Heart left ventricle (tissue), 16 donors: ENCODE data around the gene SKIC8. TPM values are rescaled to one million over a fixed set of nuclear protein-coding genes. Genes with fewer than 3 reads are reported as not detected.

Source experiments
- ATAC-seq, 4 donors: fragments of 200-7000 bp; cut with Tn5 transposase; one replicate each; pipeline ENCODE4 v1.9.1; 2020 to 2022; ENCODE audit warnings: moderate library complexity in 4 of 4, mild to moderate bottlenecking in 3 of 4, moderate number of reproducible peaks in 1 of 4
- DNase-seq, 5 donors: peaks; one replicate each; pipeline ENCODE4 v3.0.0-alpha.2; 2020
- H3K27ac ChIP-seq, 12 donors: fragments of 200-600 bp; sonication (generic) in 4 of 12; one replicate each; pipeline versions ENCODE4 v1.5.0 to v1.8.0; 2016 to 2022; ENCODE audit warnings: mild to moderate bottlenecking in 2 of 12
- H3K27me3 ChIP-seq, 9 donors: fragments of 200-600 bp; sonication (generic) in 2 of 9; one replicate each; pipeline versions ENCODE4 v1.5.1 to v1.8.0; 2016 to 2022; ENCODE audit warnings: mild to moderate bottlenecking in 3 of 9
- H3K36me3 ChIP-seq, 9 donors: fragments of 200-600 bp; sonication (generic) in 2 of 9; one replicate each; pipeline versions ENCODE4 v1.5.0 to v1.8.0; 2018 to 2022; ENCODE audit warnings: mild to moderate bottlenecking in 2 of 9
- H3K4me1 ChIP-seq, 12 donors: fragments of 200-600 bp; sonication (generic) in 4 of 12; one replicate each; pipeline versions ENCODE4 v1.5.0 to v1.8.0; 2016 to 2022; ENCODE audit warnings: mild to moderate bottlenecking in 3 of 12
- H3K4me3 ChIP-seq, 12 donors: fragments of 200-600 bp; sonication (generic) in 4 of 12; one replicate each; pipeline versions ENCODE4 v1.5.0 to v1.8.0; 2017 to 2022; ENCODE audit warnings: mild to moderate bottlenecking in 9 of 12, moderate library complexity in 4 of 12
- H3K9me3 ChIP-seq, 12 donors: fragments of 200-600 bp; sonication (generic) in 4 of 12; one replicate each; pipeline versions ENCODE4 v1.5.0 to v1.8.0; 2016 to 2022; ENCODE audit warnings: mild to moderate bottlenecking in 1 of 12
- POLR2A ChIP-seq, 2 donors: fragments of 450-650 bp; IDR thresholded peaks; one replicate each; pipeline ENCODE4 v1.6.1; 2017; ENCODE audit warnings: antibody characterized with exemption in 2 of 2, mild to moderate bottlenecking in 2 of 2, moderate library complexity in 2 of 2
- WGBS, 4 donors: extraction: QIAGEN DNeasy Blood & Tissue Kit in 2 of 4; methylation state at CpG; one replicate each; pipeline versions ENCODE4 v1.1.5 to v1.1.7; 2013 to 2018; 5-methylcytosine and 5-hydroxymethylcytosine counted together
- intact Hi-C, 10 donors: fragments of 100-400 bp; cut with DNase I; formaldehyde crosslinking; loops; one replicate each; pipeline versions ENCODE4 v1.11.1 to v1.14.2; 2022
- polyA plus RNA-seq, 2 donors: library from polyadenylated mRNA; stranded (reverse); fragments of 200-250 nt; gene quantifications; one replicate each; pipeline ENCODE4 v1.2.3, GENCODE V29; 2013
- total RNA-seq, 9 donors: library from RNA; depleted of rRNA in 2 of 9; stranded (reverse); fragments of >200 nt in 2 of 9; fragmentation: NEBNext Ultra II Directional in 3 of 9; extraction: Animal tissue kit (Norgen Biotek cat#: 25700) in 3 of 9; gene quantifications; one replicate each; pipeline versions ENCODE4 v1.1.0 to v1.2.4, GENCODE V29; 2016 to 2023
- TF ChIP-seq, protein P1 (sequence below), 12 donors: fragments of 200-600 bp; sonication (generic) in 4 of 12; IDR thresholded peaks; one replicate each; pipeline versions ENCODE4 v1.5.0 to v1.8.0; 2018 to 2022; ENCODE audit warnings: antibody characterized with exemption in 12 of 12, mild to moderate bottlenecking in 5 of 12
- donor health status: ischemic (EF 13 %, LVEDD 7.1; RV severe dilation, severe dysfunction).
- donor health status: healthy with polysubstance abuse.
- donor health status: DM: no; HTN: yes; CAD: no.
- donor health status: DM: no; HTN: no; CAD: no.
- donor health status: ischemic (EF 25% LVEDD 6.9; RV normal size, moderate dysfunction).
- donor health status: ischemic (EF 25% LVEDD 5.7; RV mildly dilated, moderate dysfunction).
- donor health status: healthy.
- donor health status: DM: yes; HTN: yes; CAD: no.
- donor health status: ischemic (EF 35%, LVEDD 5.7; RV mildly dilated, moderate dysfunction).
- donor health status: nonischemic (EF 11% LVEDD 7.7; RV severe dilation, severe dysfunction).
- donor health status: DM: yes; HTN: yes; CAD: no.
- donor health status: PGD.
- donor health status: ischemic (EF 29% LVEDD 5.4; RV normal size, mild dysfunction).
- donor health status: nonischemic (EF 23%, LVEDD 6.1; RV moderate dilation, normal function).

Gene SKIC8
- total and polyA plus RNA-seq, 11 donors, result 20.8 to 50.2 (median 28.2) TPM

DNA sequence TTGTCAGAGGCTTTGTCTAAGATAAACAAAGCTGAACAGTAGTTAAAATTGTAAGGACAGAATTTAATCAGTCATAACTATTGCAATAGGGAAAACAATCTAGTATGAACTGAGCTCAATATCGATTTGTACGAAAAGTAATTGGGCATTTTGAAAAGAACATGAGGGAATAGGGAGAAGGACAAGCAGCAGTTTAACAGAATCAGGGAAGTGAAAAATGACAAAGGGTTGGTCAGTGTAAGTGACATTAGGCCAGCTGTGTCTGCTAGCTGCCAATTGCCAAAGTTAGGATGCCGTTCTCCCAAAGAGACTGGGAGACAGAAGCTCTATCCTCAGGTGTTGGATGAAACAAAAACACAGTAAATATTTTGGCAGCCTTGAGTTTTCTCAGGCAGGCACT, 38.3 kb downstream of the SKIC8 start:
- WGBS, 4 donors, result 87 to 90% (median 88%) methylated on average over 3 of the region's 3 CpGs

DNA sequence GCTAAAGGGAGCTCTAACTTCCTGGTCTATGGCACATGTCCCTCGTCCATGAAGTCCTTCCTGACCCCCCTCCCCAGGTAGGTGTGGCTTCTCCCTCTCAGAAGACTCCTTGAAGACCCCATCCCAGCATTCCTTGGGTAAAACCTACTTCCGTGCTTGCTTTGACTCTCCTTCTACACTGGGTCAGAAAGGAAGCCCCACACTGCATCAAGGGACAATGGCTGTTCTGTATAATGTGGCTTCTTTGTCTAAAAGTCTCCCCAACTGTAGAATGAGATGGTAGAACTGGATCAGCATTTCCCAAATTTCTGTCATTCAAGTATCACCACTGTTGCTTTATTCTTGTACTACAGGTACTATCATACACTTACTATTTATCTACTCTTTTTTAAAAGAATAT, 38.9 kb downstream of the SKIC8 start:
- ATAC-seq, result no peak
- Histone ChIP-seq H3K36me3 (no peaks in the 10 kb centered on the region), H3K4me3 (no peak overlapping the region), H3K4me1 (peaks cover 0 to 12% (median 4%) of the 10 kb centered on the region in 12 donors), H3K27ac (no peak overlapping the region), H3K9me3 (no peaks in the 10 kb centered on the region), H3K27me3 (no peaks in the 10 kb centered on the region)
- no peak for DNase-seq
- WGBS, 4 donors, result 53 to 78% (median 59%) methylated on average over 2 of the region's 2 CpGs
- intact Hi-C loops, result no loop called here
- TF ChIP-seq POLR2A (IDR thresholded peaks at IDR 0.05), result no peak
- TF ChIP-seq, protein P1, sequence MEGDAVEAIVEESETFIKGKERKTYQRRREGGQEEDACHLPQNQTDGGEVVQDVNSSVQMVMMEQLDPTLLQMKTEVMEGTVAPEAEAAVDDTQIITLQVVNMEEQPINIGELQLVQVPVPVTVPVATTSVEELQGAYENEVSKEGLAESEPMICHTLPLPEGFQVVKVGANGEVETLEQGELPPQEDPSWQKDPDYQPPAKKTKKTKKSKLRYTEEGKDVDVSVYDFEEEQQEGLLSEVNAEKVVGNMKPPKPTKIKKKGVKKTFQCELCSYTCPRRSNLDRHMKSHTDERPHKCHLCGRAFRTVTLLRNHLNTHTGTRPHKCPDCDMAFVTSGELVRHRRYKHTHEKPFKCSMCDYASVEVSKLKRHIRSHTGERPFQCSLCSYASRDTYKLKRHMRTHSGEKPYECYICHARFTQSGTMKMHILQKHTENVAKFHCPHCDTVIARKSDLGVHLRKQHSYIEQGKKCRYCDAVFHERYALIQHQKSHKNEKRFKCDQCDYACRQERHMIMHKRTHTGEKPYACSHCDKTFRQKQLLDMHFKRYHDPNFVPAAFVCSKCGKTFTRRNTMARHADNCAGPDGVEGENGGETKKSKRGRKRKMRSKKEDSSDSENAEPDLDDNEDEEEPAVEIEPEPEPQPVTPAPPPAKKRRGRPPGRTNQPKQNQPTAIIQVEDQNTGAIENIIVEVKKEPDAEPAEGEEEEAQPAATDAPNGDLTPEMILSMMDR (IDR thresholded peaks at IDR 0.05), result no peak

More for the DNA sequence above, 38.3 kb downstream of the SKIC8 start:
- Histone ChIP-seq H3K27ac (no peak overlapping the region), H3K27me3 (no peaks in the 10 kb centered on the region), H3K4me1 (peaks cover 0 to 18% (median 5%) of the 10 kb centered on the region in 12 donors), H3K36me3 (no peaks in the 10 kb centered on the region), H3K9me3 (no peaks in the 10 kb centered on the region), H3K4me3 (no peak overlapping the region)
- TF ChIP-seq, protein P1 (IDR thresholded peaks at IDR 0.05), result no peak
- no peak for TF ChIP-seq POLR2A (IDR thresholded peaks at IDR 0.05)
- ATAC-seq (no peak), DNase-seq (no peak)
- intact Hi-C loops, result no loop called here

DNA sequence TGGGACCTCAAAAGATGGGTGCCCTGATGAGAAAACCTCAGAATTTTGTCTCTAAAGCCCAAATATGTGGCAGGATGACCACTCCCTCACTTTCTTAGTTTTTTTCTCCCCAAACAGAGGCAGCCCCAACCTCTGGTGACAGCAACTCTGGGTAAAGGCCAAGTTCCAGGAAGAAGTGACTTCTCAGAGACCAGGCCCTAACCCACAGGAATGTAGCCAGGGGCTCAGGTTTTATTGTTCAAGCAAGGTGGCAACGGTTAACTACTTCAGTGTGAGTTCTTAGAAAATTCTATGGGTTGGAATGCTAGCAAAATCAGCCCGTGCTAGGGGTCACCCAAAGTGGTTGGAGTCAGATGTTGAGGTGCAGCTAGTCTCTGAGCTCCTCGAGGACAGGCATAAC, 40.2 kb downstream of the SKIC8 start:
- H3K4me1 ChIP-seq, result peaks cover 0 to 6% (median 0%) of the 10 kb centered on the region in 12 donors
- ATAC-seq, result no peak
- TF ChIP-seq, protein P1 (IDR thresholded peaks at IDR 0.05), result no peak
- TF ChIP-seq POLR2A (IDR thresholded peaks at IDR 0.05), result no peak
- no peak overlapping the region for H3K27ac ChIP-seq
- 80 to 96% (median 90%) methylated on average over 3 of the region's 3 CpGs for WGBS, 4 donors
- H3K4me3 ChIP-seq, result no peak overlapping the region
- DNase-seq, result no peak
- intact Hi-C loops, result no loop called here
- no peaks in the 10 kb centered on the region for H3K36me3 ChIP-seq
- no peaks in the 10 kb centered on the region for H3K9me3 ChIP-seq
- H3K27me3 ChIP-seq, result no peaks in the 10 kb centered on the region

DNA sequence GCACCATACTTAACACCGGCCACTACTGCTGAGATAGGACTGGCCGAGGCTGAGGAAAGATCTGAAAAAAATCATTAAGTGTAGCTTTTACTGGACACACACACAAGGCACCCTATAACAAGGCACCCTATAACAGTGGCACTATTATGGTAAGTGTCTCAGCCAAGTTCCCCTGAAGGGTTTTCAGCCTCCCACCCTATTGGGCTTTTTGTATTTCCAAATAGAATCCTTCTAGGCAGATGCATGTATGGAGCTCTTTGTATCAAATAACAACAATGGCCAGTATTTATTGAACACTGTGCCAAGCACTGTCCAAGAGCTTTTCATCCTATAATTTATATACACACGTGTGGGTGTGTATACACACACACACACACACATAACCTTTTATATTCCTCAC, 41.7 kb downstream of the SKIC8 start:
- intact Hi-C loops, result no loop called here
- Histone ChIP-seq H3K4me1 (no peaks in the 10 kb centered on the region), H3K27me3 (no peaks in the 10 kb centered on the region), H3K36me3 (no peaks in the 10 kb centered on the region), H3K4me3 (no peak overlapping the region), H3K9me3 (no peaks in the 10 kb centered on the region), H3K27ac (no peak overlapping the region)
- ATAC-seq (no peak), DNase-seq (no peak)
- 77 to 93% (median 89%) methylated on average over 3 of the region's 3 CpGs for WGBS, 4 donors
- TF ChIP-seq POLR2A (IDR thresholded peaks at IDR 0.05), result no peak
- TF ChIP-seq, protein P1 (IDR thresholded peaks at IDR 0.05), result no peak
